Keratinocyte (primary cell): Measurements from ENCODE around the gene CD300H.

Experiments used
- EZH2 ChIP-seq: IDR thresholded peaks from one replicate; pipeline ENCODE4 v1.6.1; 2012; ENCODE audit warnings: inconsistent platforms, mild to moderate bottlenecking, low read length, moderate library complexity
- TF ChIP-seq, protein P1 (sequence below), 3 experiments: IDR thresholded peaks in 1 of 3; conservative IDR thresholded peaks in 1 of 3; optimal IDR thresholded peaks in 1 of 3; 2 replicates in 2 of 3; 3 replicates in 1 of 3; pipeline versions ENCODE3 to v1.5.1; 2011; ENCODE audit warnings: low read length in 3 of 3, mild to moderate bottlenecking in 3 of 3, moderate library complexity in 2 of 3, control low read depth in 1 of 3, inconsistent platforms in 1 of 3; ENCODE audit not compliant: insufficient read depth in 2 of 3; ENCODE audit errors: extremely low read depth in 1 of 3

DNA sequence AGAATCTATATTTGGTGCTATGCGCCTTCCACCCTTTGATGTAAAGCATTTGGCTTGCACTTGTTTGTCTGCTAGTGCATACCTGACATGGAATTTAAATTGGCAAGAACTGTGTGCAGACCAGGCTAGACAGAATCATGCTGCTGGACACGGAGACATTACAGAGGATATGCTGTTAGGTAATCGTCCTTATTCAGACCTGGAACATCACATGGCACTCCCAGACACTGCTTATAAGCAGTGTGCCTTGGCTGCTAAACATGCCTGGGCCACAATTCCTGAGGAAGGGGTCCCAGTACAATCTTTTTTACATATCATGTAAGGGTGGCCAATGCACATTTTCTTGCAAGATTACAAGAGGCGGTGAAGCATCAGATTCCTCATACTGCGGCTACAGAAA, 18.4 kb upstream of the CD300H start:
- TF ChIP-seq, protein P1, sequence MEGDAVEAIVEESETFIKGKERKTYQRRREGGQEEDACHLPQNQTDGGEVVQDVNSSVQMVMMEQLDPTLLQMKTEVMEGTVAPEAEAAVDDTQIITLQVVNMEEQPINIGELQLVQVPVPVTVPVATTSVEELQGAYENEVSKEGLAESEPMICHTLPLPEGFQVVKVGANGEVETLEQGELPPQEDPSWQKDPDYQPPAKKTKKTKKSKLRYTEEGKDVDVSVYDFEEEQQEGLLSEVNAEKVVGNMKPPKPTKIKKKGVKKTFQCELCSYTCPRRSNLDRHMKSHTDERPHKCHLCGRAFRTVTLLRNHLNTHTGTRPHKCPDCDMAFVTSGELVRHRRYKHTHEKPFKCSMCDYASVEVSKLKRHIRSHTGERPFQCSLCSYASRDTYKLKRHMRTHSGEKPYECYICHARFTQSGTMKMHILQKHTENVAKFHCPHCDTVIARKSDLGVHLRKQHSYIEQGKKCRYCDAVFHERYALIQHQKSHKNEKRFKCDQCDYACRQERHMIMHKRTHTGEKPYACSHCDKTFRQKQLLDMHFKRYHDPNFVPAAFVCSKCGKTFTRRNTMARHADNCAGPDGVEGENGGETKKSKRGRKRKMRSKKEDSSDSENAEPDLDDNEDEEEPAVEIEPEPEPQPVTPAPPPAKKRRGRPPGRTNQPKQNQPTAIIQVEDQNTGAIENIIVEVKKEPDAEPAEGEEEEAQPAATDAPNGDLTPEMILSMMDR (optimal IDR thresholded peaks at IDR 0.05 in 1 of 3, IDR thresholded peaks at IDR 0.05 in 1 of 3, conservative IDR thresholded peaks at IDR 0.05 in 1 of 3; ENCODE audit: extremely low read depth in 1 of 3, insufficient read depth in 2 of 3, low read length in 3 of 3): no peak
- no peak for TF ChIP-seq EZH2
